ENCODE measurements around the gene RPL12. TPM values are rescaled to one million over a fixed set of nuclear protein-coding genes. Genes with fewer than 3 reads are reported as not detected.

Gene RPL12
- polyA plus RNA-seq, 4 donors: 2,018 to 3,950 (median 3,023) TPM

DNA sequence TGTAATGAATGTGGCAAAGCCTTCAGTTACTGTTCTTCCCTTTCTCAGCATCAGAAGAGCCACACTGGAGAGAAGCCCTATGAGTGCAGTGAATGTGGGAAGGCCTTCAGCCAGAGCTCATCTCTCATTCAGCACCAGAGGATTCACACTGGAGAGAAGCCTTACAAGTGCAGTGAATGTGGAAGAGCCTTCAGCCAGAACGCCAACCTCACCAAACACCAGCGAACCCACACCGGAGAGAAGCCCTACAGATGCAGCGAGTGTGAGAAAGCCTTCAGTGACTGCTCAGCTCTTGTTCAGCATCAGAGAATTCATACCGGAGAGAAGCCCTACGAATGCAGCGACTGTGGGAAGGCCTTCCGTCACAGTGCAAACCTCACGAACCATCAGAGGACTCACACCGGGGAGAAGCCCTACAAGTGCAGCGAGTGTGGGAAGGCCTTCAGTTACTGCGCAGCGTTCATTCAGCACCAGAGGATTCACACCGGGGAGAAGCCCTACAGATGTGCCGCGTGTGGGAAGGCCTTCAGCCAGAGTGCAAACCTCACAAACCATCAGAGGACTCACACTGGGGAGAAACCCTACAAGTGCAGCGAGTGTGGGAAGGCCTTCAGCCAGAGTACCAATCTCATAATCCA, 6.8 kb downstream of the RPL12 start:
- no peak overlapping the region for H3K4me3 ChIP-seq (ENCODE audit: low read depth in 1 of 3, low read length in 3 of 3)
- H3K4me1 ChIP-seq (ENCODE audit: control insufficient read depth in 3 of 3, insufficient read depth in 2 of 3, low read depth in 1 of 3, low read length in 2 of 3): peaks cover 0 to 2% (median 1%) of the 10 kb centered on the region in 3 donors
- H3K9me3 ChIP-seq (ENCODE audit: control insufficient read depth in 2 of 2, insufficient read depth in 1 of 2, low read depth in 1 of 2, low read length in 1 of 2): no peaks in the 10 kb centered on the region
- no peak overlapping the region for H3K27ac ChIP-seq (ENCODE audit: low read depth in 1 of 3, low read length in 2 of 3)
- H3K27me3 ChIP-seq (ENCODE audit: control insufficient read depth in 3 of 3, insufficient read depth in 3 of 3, low read length in 3 of 3): no peaks in the 10 kb centered on the region
- 85 to 93% (median 93%) methylated on average over 17 of the region's 17 CpGs for WGBS, 3 donors
- peaks cover 18 to 81% (median 29%) of the 10 kb centered on the region in 3 donors for H3K36me3 ChIP-seq (ENCODE audit: control insufficient read depth in 3 of 3, insufficient read depth in 2 of 3, low read depth in 1 of 3, low read length in 3 of 3)
- FAIRE-seq (no peak), DNase-seq (no peak)

DNA sequence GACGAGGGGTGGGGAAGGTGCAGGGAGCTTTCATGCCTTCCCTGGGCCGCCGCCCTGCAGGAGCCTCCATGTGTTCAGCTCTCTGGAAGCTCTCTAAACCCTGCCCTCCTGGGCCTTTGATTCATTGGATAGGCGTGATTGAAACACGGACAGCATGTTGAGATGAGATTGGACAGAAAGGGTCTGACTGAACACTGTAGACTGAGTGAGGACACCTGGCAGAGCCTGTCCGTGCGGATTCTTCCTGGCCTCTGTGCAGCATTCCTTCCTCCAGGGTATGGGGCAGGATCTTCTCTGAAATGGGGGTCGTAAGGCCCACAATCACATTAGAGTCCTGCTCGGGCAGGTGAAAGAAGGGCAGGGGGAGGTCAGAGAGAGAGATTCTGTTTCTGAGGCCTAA, 12.8 kb downstream of the RPL12 start:
- Histone ChIP-seq H3K9me3 (ENCODE audit: control insufficient read depth in 2 of 2, insufficient read depth in 1 of 2, low read depth in 1 of 2, low read length in 1 of 2) (no peaks in the 10 kb centered on the region), H3K27me3 (ENCODE audit: control insufficient read depth in 3 of 3, insufficient read depth in 3 of 3, low read length in 3 of 3) (no peaks in the 10 kb centered on the region), H3K4me1 (ENCODE audit: control insufficient read depth in 3 of 3, insufficient read depth in 2 of 3, low read depth in 1 of 3, low read length in 2 of 3) (no peaks in the 10 kb centered on the region), H3K36me3 (ENCODE audit: control insufficient read depth in 3 of 3, insufficient read depth in 2 of 3, low read depth in 1 of 3, low read length in 3 of 3) (peaks cover 29 to 79% (median 32%) of the 10 kb centered on the region in 3 donors), H3K4me3 (ENCODE audit: low read depth in 1 of 3, low read length in 3 of 3) (no peak overlapping the region), H3K27ac (ENCODE audit: low read depth in 1 of 3, low read length in 2 of 3) (no peak overlapping the region)
- FAIRE-seq (no peak), DNase-seq (no peak)
- 94 to 98% (median 97%) methylated on average over 9 of the region's 9 CpGs for WGBS, 3 donors

DNA sequence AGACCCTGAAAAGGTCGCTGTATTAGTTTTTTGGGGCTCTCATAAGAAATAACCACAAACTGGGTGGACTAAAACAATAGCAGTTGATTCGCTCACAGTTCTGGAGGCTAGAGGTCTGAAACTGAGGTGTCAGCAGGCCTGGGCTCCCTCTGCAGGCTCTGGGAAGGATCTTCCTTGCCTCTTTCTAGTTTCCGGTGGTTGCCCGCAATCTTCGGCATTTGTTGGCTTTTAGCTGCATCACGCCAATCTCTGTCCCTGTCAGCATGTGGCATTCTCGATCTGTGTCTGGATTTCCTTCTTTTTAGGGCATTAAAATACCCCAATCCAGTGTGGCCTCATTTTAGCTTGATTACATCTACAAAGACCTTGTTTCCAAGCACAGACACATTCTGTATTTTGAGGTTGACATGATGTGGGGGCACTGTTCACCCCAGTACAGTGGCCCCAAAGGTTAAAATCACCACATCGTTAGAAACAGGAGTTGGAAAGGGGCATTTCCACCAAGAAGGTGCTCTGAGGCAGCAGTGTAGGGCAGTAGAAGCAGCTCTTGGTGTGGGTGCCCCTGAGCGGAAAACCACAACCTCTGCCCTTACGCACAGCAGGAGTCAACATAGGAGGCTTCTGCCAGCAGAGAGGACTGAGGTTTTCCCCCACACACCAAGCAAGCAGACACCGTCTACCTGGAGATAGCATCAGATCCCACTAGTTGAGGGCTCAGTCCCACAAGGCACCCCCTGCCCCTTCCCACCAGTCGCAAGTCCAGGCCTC, 13.5 kb downstream of the RPL12 start:
- peaks cover 29 to 76% (median 32%) of the 10 kb centered on the region in 3 donors for H3K36me3 ChIP-seq (ENCODE audit: control insufficient read depth in 3 of 3, insufficient read depth in 2 of 3, low read depth in 1 of 3, low read length in 3 of 3)

DNA sequence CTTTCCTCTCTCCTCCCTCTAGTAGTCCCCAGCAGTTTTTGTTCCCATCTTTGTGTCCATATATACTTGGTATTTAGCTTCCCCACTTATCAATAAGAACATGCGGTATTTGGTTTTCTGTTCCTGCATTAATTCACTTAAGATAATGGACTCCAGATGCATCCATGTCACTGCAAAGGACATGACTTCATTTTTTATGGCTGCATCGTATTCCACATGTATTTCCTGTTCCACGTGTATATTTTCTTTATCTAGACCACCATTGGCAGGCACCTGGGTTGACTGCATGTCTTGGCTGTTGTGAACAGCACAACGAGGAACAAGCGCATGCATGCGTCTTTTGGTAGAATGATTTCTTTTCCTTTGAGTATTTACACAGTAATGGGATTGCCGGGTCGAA, 20.8 kb downstream of the RPL12 start:
- H3K4me3 ChIP-seq (ENCODE audit: low read depth in 1 of 3, low read length in 3 of 3): no peak overlapping the region
- WGBS, 3 donors: 94 to 96% (median 96%) methylated on average over 8 of the region's 8 CpGs
- no peak overlapping the region for H3K27ac ChIP-seq (ENCODE audit: low read depth in 1 of 3, low read length in 2 of 3)
- peaks cover 0 to 2% (median 0%) of the 10 kb centered on the region in 3 donors for H3K4me1 ChIP-seq (ENCODE audit: control insufficient read depth in 3 of 3, insufficient read depth in 2 of 3, low read depth in 1 of 3, low read length in 2 of 3)
- no peak for FAIRE-seq
- DNase-seq: no peak
- no peaks in the 10 kb centered on the region for H3K9me3 ChIP-seq (ENCODE audit: control insufficient read depth in 2 of 2, insufficient read depth in 1 of 2, low read depth in 1 of 2, low read length in 1 of 2)
- peaks cover 7 to 37% (median 10%) of the 10 kb centered on the region in 3 donors for H3K36me3 ChIP-seq (ENCODE audit: control insufficient read depth in 3 of 3, insufficient read depth in 2 of 3, low read depth in 1 of 3, low read length in 3 of 3)
- H3K27me3 ChIP-seq (ENCODE audit: control insufficient read depth in 3 of 3, insufficient read depth in 3 of 3, low read length in 3 of 3): no peaks in the 10 kb centered on the region

More for the DNA sequence above, 13.5 kb downstream of the RPL12 start:
- no peaks in the 10 kb centered on the region for H3K9me3 ChIP-seq (ENCODE audit: control insufficient read depth in 2 of 2, insufficient read depth in 1 of 2, low read depth in 1 of 2, low read length in 1 of 2)
- no peak overlapping the region for H3K27ac ChIP-seq (ENCODE audit: low read depth in 1 of 3, low read length in 2 of 3)
- H3K4me1 ChIP-seq (ENCODE audit: control insufficient read depth in 3 of 3, insufficient read depth in 2 of 3, low read depth in 1 of 3, low read length in 2 of 3): no peaks in the 10 kb centered on the region
- no peak for FAIRE-seq
- no peaks in the 10 kb centered on the region for H3K27me3 ChIP-seq (ENCODE audit: control insufficient read depth in 3 of 3, insufficient read depth in 3 of 3, low read length in 3 of 3)
- H3K4me3 ChIP-seq (ENCODE audit: low read depth in 1 of 3, low read length in 3 of 3): no peak overlapping the region
- 82 to 85% (median 85%) methylated on average over 12 of the region's 12 CpGs for WGBS, 3 donors
- DNase-seq: no peak

DNA sequence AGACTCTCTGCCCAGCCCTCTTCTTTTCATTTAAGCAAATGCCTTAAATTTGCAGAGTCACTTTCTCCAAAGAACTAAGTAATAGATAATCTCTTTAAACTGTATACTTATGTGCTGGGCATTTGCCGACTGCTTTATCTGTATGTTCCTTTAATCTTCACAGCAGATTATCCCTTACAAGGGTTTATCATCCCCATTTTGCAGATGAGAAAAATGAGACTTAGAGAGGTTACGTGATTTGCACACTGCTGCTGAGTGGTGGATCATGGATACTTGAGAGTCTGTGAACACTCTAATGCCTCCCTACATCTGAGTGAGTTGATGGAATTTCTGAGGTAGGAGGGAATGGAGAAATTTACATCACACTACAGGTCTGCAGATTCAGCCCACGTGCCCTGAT, 22.9 kb downstream of the RPL12 start:
- H3K36me3 ChIP-seq (ENCODE audit: control insufficient read depth in 3 of 3, insufficient read depth in 2 of 3, low read depth in 1 of 3, low read length in 3 of 3): peaks cover 0 to 22% (median 0%) of the 10 kb centered on the region in 3 donors
- no peak overlapping the region for H3K27ac ChIP-seq (ENCODE audit: low read depth in 1 of 3, low read length in 2 of 3)
- FAIRE-seq: no peak
- H3K9me3 ChIP-seq (ENCODE audit: control insufficient read depth in 2 of 2, insufficient read depth in 1 of 2, low read depth in 1 of 2, low read length in 1 of 2): no peaks in the 10 kb centered on the region
- no peak for DNase-seq
- WGBS, 3 donors: 89 to 92% (median 89%) methylated on average over 3 of the region's 3 CpGs
- H3K4me3 ChIP-seq (ENCODE audit: low read depth in 1 of 3, low read length in 3 of 3): no peak overlapping the region
- H3K4me1 ChIP-seq (ENCODE audit: control insufficient read depth in 3 of 3, insufficient read depth in 2 of 3, low read depth in 1 of 3, low read length in 2 of 3): peaks cover 0 to 4% (median 2%) of the 10 kb centered on the region in 3 donors
- no peaks in the 10 kb centered on the region for H3K27me3 ChIP-seq (ENCODE audit: control insufficient read depth in 3 of 3, insufficient read depth in 3 of 3, low read length in 3 of 3)

DNA sequence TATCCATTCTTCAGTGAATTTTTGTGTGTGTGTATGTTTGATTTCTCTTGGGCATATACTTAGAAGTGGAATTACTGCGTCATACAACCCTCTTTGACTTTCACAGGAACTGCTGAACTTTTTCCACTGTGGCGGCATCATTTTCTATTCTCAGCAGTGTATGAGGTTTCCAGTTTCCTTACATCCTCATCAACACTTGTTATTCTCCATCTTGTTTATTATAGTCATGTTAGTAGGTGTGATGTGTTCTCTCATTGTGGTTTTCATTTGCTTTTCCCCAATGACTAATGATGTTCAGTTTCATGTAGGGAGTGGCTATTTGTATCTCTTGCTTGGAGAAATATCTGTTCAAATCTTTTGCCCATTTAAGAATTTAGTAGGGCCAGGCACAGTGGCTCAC, 24.4 kb downstream of the RPL12 start:
- WGBS, 3 donors: 77 to 91% (median 82%) methylated on average over 2 of the region's 2 CpGs

DNA sequence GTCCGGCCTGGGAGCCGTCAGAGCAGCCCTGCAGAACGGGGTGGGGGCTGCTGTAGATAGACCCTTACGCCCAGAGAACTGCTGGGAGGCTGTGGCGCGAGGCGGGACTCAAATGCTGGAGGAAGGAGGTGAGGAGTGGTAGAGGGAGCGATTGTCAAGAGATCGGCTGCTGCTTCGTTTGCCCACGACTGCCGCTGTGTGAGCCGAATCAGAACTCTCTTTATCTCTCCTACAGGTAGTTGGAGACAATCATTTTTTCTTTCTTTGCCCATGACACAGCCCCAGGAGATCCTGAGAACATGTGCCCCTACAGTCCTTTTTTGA, 26.6 kb downstream of the RPL12 start:
- Histone ChIP-seq H3K9me3 (ENCODE audit: control insufficient read depth in 2 of 2, insufficient read depth in 1 of 2, low read depth in 1 of 2, low read length in 1 of 2) (no peaks in the 10 kb centered on the region), H3K4me3 (ENCODE audit: low read depth in 1 of 3, low read length in 3 of 3) (peak overlapping the region; percentile 61 to 92 (median 91)), H3K4me1 (ENCODE audit: control insufficient read depth in 3 of 3, insufficient read depth in 2 of 3, low read depth in 1 of 3, low read length in 2 of 3) (peaks cover 2 to 26% (median 12%) of the 10 kb centered on the region in 3 donors), H3K27ac (ENCODE audit: low read depth in 1 of 3, low read length in 2 of 3) (peak overlapping the region; percentile 49 to 95 (median 80)), H3K36me3 (ENCODE audit: control insufficient read depth in 3 of 3, insufficient read depth in 2 of 3, low read depth in 1 of 3, low read length in 3 of 3) (peaks cover 0 to 21% (median 0%) of the 10 kb centered on the region in 3 donors), H3K27me3 (ENCODE audit: control insufficient read depth in 3 of 3, insufficient read depth in 3 of 3, low read length in 3 of 3) (no peaks in the 10 kb centered on the region)
- FAIRE-seq: no peak
- 0 to 1% (median 0%) methylated on average over 13 of the region's 13 CpGs for WGBS, 3 donors
- peak in 1 of 2 donors; percentile 48 for DNase-seq

More for the DNA sequence above, 24.4 kb downstream of the RPL12 start:
- no peak for FAIRE-seq
- no peaks in the 10 kb centered on the region for H3K27me3 ChIP-seq (ENCODE audit: control insufficient read depth in 3 of 3, insufficient read depth in 3 of 3, low read length in 3 of 3)
- no peak overlapping the region for H3K4me3 ChIP-seq (ENCODE audit: low read depth in 1 of 3, low read length in 3 of 3)
- no peaks in the 10 kb centered on the region for H3K9me3 ChIP-seq (ENCODE audit: control insufficient read depth in 2 of 2, insufficient read depth in 1 of 2, low read depth in 1 of 2, low read length in 1 of 2)
- DNase-seq: no peak
- H3K36me3 ChIP-seq (ENCODE audit: control insufficient read depth in 3 of 3, insufficient read depth in 2 of 3, low read depth in 1 of 3, low read length in 3 of 3): peaks cover 0 to 19% (median 0%) of the 10 kb centered on the region in 3 donors
- peaks cover 2 to 13% (median 9%) of the 10 kb centered on the region in 3 donors for H3K4me1 ChIP-seq (ENCODE audit: control insufficient read depth in 3 of 3, insufficient read depth in 2 of 3, low read depth in 1 of 3, low read length in 2 of 3)
- no peak overlapping the region for H3K27ac ChIP-seq (ENCODE audit: low read depth in 1 of 3, low read length in 2 of 3)

DNA sequence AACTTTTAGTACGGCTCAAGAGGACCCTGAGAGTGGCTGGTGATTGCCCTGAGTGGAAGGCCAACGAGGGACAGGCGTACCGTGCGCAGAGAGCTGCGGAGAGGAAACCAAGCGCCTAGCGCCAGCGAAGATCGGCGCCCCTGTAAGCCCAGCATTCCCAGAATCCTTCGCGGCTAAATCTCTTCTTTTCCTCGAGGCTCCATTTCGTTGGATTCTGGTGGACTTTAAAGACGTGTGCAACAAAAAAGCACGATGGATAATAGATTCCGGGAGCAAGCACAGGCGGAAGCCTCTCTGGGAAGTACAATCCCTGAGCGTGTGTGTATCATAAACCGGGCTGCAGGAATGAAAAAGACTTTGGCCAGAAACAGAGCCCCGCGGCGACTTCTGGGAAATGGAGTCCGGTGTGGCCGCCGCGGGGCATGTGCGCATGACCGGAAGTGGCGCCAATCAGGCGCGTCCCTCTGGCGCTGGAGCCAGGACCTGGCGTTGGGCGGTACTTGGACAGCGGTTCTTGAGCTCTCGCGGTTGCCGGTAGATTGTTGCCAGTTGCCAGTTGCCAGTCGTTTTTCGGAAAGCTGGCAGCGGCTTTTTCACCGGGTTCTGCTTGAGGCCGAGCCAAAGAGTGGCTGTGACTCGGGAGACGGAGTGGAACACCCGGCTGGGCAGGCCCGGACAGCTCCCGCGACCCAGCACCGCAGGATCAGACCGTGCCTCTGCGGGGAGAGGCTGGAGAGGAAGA, 27.1 kb downstream of the RPL12 start, which contains the start of gene ZNF79:
TSS of gene ZNF79 (plus strand) at position 449 of the 742 bp plus-strand sequence. CDS start 406 bp downstream, outside the sequence.
- Histone ChIP-seq H3K36me3 (ENCODE audit: control insufficient read depth in 3 of 3, insufficient read depth in 2 of 3, low read depth in 1 of 3, low read length in 3 of 3) (peaks cover 0 to 21% (median 0%) of the 10 kb centered on the region in 3 donors), H3K4me1 (ENCODE audit: control insufficient read depth in 3 of 3, insufficient read depth in 2 of 3, low read depth in 1 of 3, low read length in 2 of 3) (peaks cover 2 to 32% (median 12%) of the 10 kb centered on the region in 3 donors), H3K4me3 (ENCODE audit: low read depth in 1 of 3, low read length in 3 of 3) (peak within 1 kb of the TSS; percentile 61 to 92 (median 91)), H3K9me3 (ENCODE audit: control insufficient read depth in 2 of 2, insufficient read depth in 1 of 2, low read depth in 1 of 2, low read length in 1 of 2) (no peaks in the 10 kb centered on the region), H3K27me3 (ENCODE audit: control insufficient read depth in 3 of 3, insufficient read depth in 3 of 3, low read length in 3 of 3) (no peaks in the 10 kb centered on the region), H3K27ac (ENCODE audit: low read depth in 1 of 3, low read length in 2 of 3) (peak within 1 kb of the TSS; percentile 49 to 95 (median 80))
- no peak for FAIRE-seq
- DNase-seq: peak; percentile 95 to 97
- WGBS, 3 donors: 0 to 1% (median 1%) methylated on average over 54 of the region's 54 CpGs
